Stomach (tissue), 4 donors: ENCODE results near the gene GORASP2.

Experiments used
- CTCF ChIP-seq, 7 experiments: fragments of 450-650 bp in 4 of 7; fragments of 200-600 bp in 3 of 7; sonication (generic) in 3 of 7; IDR thresholded peaks; one replicate each; pipeline ENCODE4 v1.5.1; 2016 to 2019; ENCODE audit warnings: antibody characterized with exemption in 7 of 7, control low read depth in 2 of 7, mild to moderate bottlenecking in 1 of 7
- POLR2A ChIP-seq, 4 donors: fragments of 450-650 bp; IDR thresholded peaks; one replicate each; pipeline ENCODE4 v1.6.1; 2016; ENCODE audit warnings: antibody characterized with exemption in 4 of 4, control low read depth in 2 of 4, mild to moderate bottlenecking in 1 of 4, moderate library complexity in 1 of 4

- TF ChIP-seq CTCF (IDR thresholded peaks at IDR 0.05) (no peak), POLR2A (IDR thresholded peaks at IDR 0.05) (no peak)
These were observed 46.3 kb downstream of the GORASP2 start for GRCh38 chr2:170975127-170975942.
